Measurements from ENCODE around the gene TBRG4.

The TBRG4 gene

DNA sequence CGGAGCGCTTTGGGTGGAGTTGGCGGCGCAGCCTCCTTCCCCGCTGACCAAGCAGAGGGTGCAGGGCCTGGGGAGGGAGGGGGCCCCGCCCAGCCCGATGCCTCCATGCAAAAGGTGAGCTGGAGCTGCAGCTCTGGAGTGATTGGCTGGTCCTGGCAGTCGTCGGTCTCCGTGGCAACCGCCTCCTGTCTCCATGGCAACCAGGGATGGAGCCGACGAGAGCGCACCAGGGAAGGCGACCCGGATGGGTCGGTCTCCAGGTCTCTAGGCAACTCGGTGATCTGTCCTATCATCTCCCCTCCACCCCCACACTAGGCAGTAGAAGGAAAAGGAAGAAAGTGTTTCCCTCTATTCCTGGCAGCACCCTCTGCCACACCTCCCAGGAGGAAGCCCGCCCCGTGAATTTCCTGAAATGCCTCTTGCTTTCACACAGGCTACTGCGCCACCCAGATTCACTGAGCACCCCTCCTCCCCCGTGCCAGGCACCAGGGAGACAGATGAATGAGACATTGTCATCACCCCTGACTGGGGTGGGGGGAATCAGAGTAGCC lies 22.1 kb downstream of the TBRG4 start:
- peak; percentile 60 to 68 for DNase-seq (ENCODE audit: low read depth in 2 of 2)

GRCh38 chr7:45088821-45089340 lies 22.6 kb downstream of the TBRG4 start, which contains the start of gene NACAD:
Gene NACAD (minus strand): TSS chr7:45088969. CDS start chr7:45088894, 75 bp downstream.
- DNase-seq (ENCODE audit: low read depth in 2 of 2): no peak

GRCh38 chr7:45088146-45088701 lies 23.3 kb downstream of the TBRG4 start:
- no peak for DNase-seq (ENCODE audit: low read depth in 2 of 2)

DNA sequence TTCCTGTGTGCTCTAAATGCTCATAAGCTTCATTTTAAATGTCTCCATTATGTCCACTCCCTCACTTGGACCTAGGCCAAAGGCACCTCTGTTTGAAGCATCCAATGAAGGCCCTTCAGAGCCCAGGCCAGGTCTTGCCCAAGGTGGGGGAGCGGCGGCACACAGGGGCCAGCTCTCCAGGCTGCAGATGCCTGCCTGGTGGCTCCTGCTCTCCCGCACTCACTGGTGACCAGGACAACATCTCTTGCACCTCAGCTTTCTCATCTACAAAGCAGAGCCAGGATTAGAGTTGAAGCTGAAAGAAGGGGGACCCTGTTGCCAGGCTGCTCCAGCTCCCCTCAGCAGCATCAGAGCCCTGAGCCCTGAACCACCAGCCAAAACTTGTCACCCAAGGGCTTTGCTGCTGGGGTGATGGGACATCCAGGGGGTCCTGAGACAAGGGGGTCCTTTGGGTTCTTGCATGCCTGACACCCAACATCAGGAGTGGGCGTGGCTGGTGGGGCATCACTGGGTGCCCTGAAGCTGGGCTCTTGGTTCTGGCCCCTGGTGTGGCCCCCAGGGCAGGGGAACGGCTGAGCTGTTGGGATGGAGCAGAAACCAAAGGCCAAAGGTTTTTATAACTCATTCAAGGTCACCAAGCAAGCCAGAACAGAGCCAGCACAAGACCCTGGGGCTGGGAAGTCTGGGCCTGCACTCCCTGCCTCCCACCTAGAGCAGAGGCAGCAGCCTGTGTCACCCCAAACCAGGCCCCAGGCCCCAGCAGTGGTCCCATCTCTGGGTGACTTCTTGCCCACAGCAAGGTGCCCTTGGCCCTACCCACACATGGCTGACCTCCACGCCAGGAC lies 24.0 kb downstream of the TBRG4 start:
- DNase-seq (ENCODE audit: low read depth in 2 of 2): no peak

DNA sequence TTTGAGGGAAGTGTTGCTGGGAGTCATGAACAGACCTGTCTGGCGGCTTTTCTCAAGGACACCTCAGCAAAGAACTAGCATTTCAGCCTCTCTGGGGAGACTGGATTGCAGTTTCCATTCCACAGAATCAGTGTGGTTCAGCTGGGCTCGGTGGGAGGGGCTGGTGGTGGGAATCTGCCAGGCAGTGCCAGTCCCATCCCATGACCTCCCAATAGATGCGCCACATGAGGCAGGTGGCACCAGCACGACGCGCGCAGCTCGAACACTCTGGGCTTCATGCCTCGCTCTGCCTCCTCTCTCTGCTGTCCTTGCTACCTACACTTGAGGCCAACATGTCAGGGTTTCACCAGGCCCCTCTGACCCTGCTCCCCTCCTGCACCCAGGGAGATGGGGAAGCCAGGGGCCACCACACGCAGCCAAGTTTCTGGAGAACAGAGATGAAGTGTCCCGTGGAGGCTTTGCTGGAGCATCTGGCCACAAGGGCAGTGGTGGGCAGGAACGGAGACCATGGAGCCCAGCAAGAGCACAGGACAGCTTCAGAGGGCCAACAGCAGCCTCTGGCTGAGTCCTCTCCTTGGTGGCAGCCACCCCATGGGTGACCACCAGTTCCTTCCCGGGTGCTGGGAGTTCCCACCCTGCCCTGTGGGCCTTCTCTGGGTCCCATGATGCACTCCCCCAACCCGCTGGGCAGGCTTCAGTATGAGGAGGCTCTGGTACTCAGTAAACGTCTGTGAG lies 25.0 kb downstream of the TBRG4 start:
- no peak for DNase-seq (ENCODE audit: low read depth in 2 of 2)

DNA sequence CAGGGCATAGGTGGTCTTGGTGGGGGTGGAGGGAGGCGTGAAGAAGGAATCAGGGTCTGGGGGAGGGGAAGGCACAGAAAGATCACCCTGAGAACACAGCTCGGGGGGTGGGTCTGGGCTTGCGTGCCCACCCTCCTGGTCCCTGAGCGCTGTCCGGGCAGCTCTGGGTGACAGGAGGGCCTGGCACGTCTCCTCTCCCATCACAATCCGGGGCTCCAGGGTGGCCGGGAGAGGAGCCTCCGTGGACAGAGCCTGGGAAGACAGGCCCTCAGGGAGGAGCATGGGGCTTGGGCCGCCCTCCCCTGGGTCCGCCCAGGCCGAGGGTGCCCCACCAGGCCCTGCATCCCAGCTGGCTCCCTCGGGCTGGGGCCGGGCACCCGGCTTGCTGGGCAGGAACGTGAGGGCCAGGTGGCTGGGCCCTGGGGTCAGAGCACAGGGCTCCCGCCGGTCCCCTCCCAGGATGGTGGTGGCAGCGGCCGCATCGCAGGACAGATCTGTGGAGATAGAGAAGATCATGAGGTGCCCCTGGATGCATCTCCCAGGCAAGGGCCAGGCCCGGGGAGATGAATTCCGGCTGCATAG lies 25.8 kb downstream of the TBRG4 start:
- no peak for DNase-seq (ENCODE audit: low read depth in 2 of 2)

DNA sequence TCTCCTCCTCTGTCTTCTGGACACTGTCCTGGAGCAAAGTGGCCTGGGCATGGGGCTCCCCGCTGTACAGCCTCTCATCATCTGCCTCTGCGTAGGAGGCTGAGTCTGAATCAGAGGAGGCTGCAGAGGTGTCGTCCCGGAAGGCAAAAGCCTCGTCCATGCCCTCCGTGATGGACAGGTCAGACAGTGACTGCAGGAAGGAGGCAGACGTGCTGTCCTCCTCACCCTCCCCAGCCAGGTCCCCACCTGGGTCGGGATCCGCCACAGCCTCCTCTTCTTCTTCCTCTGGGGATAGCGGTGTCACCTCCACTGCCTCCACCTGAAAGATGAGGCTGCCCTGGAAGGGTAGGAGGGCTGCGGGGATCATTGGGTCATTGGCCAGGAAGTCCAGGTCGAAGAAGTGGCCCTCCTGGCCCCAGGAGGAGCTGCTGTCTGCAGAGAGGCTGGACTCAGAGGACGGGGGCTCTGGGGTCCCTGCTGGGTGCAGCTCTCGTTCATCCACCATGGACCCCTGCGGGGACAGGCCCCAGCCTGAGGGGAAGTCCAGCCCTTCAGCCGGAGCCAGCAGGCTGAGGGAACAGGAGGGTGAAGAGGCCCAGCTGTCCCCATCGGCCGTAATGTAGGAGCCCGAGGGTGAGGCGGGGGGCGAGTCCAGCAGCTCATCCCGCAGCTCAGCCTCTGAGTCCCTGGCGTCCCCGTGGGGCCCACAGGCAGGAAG lies 26.4 kb downstream of the TBRG4 start:
- DNase-seq (ENCODE audit: low read depth in 2 of 2): no peak

DNA sequence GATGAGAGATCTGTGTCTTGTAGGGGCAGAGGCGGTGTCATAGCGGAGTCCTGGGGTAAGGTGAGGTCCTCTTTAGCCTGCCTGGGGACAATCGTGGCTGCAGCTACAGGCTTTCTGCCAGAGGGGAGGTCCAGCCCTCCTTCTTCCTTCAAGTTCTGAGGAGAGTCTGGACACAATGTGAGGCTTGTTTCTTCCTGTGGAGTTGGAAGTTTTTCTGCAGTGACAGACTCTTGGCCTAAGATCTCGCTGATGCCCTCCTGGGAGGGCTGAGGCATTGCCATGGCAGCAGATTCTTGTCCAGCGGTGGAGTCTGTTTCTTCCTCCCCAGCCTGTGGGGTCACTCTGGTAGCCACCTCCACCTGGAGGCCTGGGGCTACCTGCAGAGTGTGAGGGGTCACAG lies 27.2 kb downstream of the TBRG4 start:
- no peak for DNase-seq (ENCODE audit: low read depth in 2 of 2)

DNA sequence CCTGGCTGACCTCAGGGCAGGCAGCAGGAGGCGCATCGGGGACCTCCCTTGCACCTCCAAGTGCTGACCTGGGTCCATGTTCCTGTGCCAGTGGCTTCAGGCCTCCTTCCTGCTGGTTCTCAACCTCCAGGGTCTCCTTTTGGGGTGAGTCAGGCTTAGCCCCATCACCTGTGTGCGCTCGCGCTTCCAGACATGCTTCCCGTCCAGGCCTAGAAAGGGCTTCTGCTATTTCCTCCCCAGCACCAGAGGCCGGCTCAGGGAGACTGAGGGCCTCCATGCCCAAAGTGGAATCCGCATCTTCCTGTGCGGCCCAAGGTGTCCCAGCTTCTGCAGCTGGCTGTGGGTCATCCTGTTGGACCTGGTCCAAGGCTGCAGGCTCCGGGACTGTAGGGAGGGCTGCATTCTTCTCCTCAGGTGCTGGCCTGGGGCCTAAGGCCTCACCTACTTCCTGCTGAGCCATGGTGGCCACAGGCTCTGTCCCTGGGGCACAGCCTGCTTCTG lies 28.6 kb downstream of the TBRG4 start:
- no peak for DNase-seq (ENCODE audit: low read depth in 2 of 2)

- DNase-seq (ENCODE audit: low read depth in 2 of 2): no peak
Measured at GRCh38 chr7:45082031-45082830, 29.3 kb downstream of the TBRG4 start.

DNA sequence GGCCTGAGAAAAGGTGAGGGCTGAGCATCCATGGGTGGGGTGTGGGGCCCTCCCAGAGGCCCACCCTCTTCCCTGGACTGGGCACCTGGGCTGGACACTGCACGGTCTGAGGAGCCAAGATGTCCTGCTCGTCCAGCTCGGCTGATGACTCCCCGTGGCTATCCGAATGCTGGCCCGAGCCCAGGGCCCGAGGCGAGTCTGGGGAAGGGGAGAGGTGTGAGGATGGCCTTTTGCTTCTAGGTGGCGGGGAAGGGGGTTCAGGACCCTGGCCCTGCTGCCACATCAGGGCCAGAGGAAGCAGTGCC lies 29.9 kb downstream of the TBRG4 start:
- DNase-seq (ENCODE audit: low read depth in 2 of 2): no peak

- no peak for DNase-seq (ENCODE audit: low read depth in 2 of 2)
Measured at GRCh38 chr7:45080958-45081669, 30.4 kb downstream of the TBRG4 start.

DNA sequence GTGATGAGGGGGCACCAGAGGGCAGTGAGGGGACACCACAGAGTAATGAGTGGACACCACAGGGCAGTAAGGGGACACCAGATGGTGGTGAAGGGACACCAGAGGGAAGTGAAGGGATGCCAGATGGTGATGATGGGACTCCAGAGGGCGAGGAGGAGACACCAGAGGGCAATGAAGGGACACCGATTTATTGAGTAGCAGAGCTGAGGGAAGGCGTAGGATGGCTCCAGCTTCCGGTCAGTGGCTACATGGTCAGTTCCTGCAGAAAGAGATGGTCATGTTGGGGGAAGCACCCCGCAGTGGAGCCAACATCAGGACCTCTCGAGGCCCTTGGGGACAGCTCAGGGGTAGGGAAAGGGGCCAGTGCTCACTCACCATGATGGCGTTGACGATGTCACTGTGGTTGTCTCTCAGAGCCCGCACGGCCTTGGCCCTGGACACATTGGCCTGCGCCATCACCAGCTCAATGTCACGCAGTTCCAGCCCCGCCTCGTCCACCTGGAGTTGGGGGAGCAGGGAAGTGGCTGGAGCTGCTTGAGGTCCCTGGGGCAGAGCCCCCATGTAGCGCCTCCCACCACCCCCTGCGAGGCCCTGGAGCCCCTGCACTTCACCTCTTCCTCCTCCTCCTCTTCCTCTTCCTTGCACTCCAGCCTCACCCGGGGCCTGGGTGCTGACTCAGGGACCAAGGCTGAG lies 31.1 kb downstream of the TBRG4 start:
- DNase-seq (ENCODE audit: low read depth in 2 of 2): no peak

GRCh38 chr7:45078125-45078681 lies 33.3 kb downstream of the TBRG4 start:
- DNase-seq (ENCODE audit: low read depth in 2 of 2): no peak

DNA sequence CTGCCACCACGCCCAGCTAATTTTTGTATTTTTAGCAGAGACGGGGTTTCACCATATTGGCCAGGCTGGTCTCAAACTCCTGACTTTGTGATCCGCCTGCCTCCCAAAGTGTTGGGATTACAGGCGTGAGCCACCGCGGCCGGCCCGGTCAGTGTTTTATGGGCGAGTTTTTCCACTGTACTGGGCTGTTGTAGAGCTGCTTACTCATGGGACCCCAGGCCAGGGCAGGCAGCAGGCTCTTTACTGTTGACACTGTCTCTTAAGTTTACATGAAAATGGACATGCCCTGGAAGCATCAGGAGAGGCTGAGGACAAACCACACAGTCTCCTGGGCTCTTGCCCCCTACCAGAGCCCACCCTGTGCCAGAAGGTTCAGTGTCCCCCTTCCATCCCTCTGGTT lies 33.9 kb downstream of the TBRG4 start:
- no peak for DNase-seq (ENCODE audit: low read depth in 2 of 2)

DNA sequence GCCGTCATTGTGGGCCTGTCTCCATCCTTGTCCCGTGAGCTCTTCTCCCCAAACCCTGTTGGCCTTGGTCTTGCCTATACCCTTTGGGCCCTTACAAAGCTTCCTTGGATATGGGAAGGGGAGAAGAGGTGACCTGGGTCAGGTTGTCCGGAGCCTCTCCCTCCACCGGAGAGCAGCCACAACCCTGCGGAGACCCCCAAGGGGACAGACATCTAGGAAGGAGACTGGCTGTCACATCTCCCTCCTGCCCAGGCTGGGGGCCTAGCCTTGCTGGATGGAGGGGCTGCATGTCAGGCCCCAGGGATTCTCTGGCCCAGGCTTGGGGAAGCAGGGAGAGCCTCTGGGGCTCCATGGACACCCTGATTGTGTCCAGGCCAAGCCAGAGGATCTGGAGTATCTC lies 34.6 kb downstream of the TBRG4 start:
- no peak for DNase-seq (ENCODE audit: low read depth in 2 of 2)

GRCh38 chr7:45075871-45076796 lies 35.4 kb downstream of the TBRG4 start:
- no peak for DNase-seq (ENCODE audit: low read depth in 2 of 2)

GRCh38 chr7:45075355-45075644 lies 36.2 kb downstream of the TBRG4 start:
- DNase-seq (ENCODE audit: low read depth in 2 of 2): no peak
